Activated naive CD4-positive, alpha-beta T cell treated with anti-CD3 and anti-CD28 coated beads for 36 hours (primary cell): Measurements from ENCODE around the gene UBTF. TPM values are rescaled to one million over a fixed set of nuclear protein-coding genes. Genes with fewer than 3 reads are reported as not detected.

ENCODE experiments used
- CTCF ChIA-PET: fragments of 350-600 bp; sonication (Branson Sonifier 250); formaldehyde crosslinking; loops from one replicate; lab custom pipeline; 2021; ENCODE audit warnings: antibody characterized with exemption; lab: Charles Lee
- DNase-seq: peaks from one replicate; pipeline ENCODE4 v3.0.0-alpha.2; 2020
- H3K27ac Mint-ChIP-seq: one replicate; pipeline ENCODE4 v1.8.0; 2021; ENCODE audit warnings: mild to moderate bottlenecking, mixed read lengths
- H3K27me3 Mint-ChIP-seq: one replicate; pipeline ENCODE4 v1.8.0; 2021; ENCODE audit warnings: low read depth, mixed read lengths
- H3K36me3 Mint-ChIP-seq: one replicate; pipeline ENCODE4 v1.8.0; 2021; ENCODE audit warnings: low read depth, mixed read lengths
- H3K4me1 Mint-ChIP-seq: one replicate; pipeline ENCODE4 v1.8.0; 2021; ENCODE audit warnings: low read depth, mixed read lengths
- H3K4me3 Mint-ChIP-seq: one replicate; pipeline ENCODE4 v1.8.0; 2021; ENCODE audit warnings: mild to moderate bottlenecking, moderate library complexity, mixed read lengths
- H3K9me3 Mint-ChIP-seq: one replicate; pipeline ENCODE4 v1.8.0; 2021; ENCODE audit warnings: mixed read lengths
- intact Hi-C: fragments of 100-400 bp; cut with micrococcal nuclease; formaldehyde crosslinking; loops from one replicate; pipeline ENCODE4 v1.15.1; 2023
- total RNA-seq, 2 experiments: library from RNA; stranded (reverse); gene quantifications; one replicate each; pipeline ENCODE4 v1.2.3, GENCODE V29; 2021

UBTF gene
- total RNA-seq, 2 experiments from 2014 or later, result 91.8 to 92.6 TPM

DNA sequence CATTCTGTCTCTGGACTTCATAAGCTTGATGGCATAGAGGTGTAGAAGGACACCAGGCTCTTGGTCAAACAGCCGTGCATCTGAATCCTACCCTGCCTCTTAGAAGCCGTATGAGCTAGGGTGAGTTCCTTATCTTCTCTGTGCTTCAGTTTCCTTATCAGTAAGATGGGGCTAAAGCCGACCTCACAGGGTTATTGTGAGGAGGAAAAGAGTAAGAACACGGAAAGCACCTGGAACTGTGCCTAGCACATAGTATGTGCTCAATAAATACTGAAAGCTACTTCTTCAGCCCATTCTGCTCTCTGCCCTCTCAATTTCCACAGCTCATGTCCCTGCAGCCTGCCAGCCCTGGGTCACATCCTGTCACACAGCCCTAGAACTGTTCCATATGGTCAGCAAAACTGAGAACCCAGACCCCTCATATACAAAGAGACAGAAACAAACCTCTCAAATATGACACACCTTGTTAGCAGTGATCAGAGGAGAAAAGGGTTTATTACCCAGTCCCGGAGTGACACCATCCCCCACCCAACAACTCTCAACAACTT, 17.0 kb upstream of the UBTF start:
- DNase-seq, result no peak
- intact Hi-C loops, result no loop called here
- Mint-ChIP-seq H3K4me1 (peaks cover 6% of the 10 kb centered on the region), H3K36me3 (no peaks in the 10 kb centered on the region), H3K27me3 (no peaks in the 10 kb centered on the region), H3K9me3 (no peaks in the 10 kb centered on the region), H3K27ac (no peak overlapping the region), H3K4me3 (no peak overlapping the region)
- CTCF ChIA-PET, result interaction anchor here (1.0 kb wide), 1 partner anchor 27 kb away, joined by 3 read pairs; no protein-coding TSS in a partner anchor

DNA sequence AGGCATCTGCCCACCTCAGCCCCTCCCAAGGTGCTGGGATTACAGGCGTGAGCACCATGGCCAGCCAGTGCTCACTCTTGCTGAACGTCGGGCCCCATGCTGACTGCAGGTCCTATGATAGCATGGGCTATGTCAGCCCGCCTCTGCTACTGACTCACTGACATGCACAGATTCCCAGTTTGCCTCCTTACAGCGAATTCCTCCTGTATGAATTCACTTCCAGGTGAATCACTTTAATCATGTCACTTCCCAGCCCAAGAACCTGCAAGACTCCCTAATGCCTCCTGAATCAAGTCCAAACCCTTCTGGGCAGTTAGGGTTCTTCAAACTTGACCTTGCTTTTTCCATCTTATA, 16.1 kb upstream of the UBTF start:
- intact Hi-C loops, result no loop called here
- Mint-ChIP-seq H3K36me3 (no peaks in the 10 kb centered on the region), H3K27me3 (no peaks in the 10 kb centered on the region), H3K27ac (no peak overlapping the region), H3K9me3 (no peaks in the 10 kb centered on the region), H3K4me1 (peaks cover 6% of the 10 kb centered on the region), H3K4me3 (no peak overlapping the region)
- CTCF ChIA-PET, result no interaction called here
- no peak for DNase-seq

DNA sequence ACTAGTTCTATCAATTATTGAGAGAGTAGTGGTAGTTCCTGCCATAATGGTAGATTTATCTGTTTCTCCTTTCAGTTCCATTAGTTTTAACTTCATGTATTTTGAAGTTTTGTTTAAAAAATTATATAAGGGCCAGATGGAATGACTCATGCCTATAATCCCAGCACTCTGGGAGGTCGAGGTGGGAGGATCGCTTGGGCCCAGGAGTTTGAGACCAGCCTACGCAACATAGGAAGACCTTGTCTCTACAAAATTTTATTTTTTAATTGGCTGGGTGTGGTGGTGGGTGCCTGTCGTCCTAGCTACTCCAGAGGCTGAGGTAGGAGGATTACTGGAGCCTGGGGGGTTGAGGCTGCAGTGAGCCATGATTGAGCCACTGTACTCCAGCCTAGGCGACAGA, 14.1 kb upstream of the UBTF start:
- Mint-ChIP-seq H3K36me3 (no peaks in the 10 kb centered on the region), H3K9me3 (no peaks in the 10 kb centered on the region), H3K27ac (no peak overlapping the region), H3K4me1 (peaks cover 6% of the 10 kb centered on the region), H3K4me3 (no peak overlapping the region), H3K27me3 (no peaks in the 10 kb centered on the region)
- no peak for DNase-seq
- intact Hi-C loops, result no loop called here
- CTCF ChIA-PET, result interaction anchor here (0.7 kb wide), 1 partner anchor 112 kb away, joined by 9 read pairs; the partner anchor contains the start of gene GRN

DNA sequence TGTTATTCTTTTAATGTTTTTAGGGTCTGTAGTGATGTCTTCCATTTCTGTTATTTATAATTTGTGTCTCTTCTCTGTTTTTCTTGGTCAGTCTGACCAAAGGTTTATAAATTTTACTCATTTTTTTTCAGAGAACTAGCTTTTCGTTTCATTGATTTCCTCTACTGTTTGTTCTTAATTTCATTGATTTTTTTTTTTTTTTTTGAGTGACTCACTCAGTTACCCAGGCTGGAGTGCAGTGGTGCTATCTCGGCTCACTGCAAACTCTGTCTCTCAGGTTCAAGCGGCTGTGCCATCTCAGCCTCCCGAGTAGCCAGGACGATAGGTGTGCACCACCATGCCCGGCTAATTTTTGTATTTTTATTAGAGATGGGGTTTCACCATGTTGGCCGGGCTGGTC, 12.6 kb upstream of the UBTF start:
- Mint-ChIP-seq H3K9me3 (no peaks in the 10 kb centered on the region), H3K27ac (no peak overlapping the region), H3K4me1 (peaks cover 6% of the 10 kb centered on the region), H3K36me3 (no peaks in the 10 kb centered on the region), H3K4me3 (no peak overlapping the region), H3K27me3 (no peaks in the 10 kb centered on the region)
- CTCF ChIA-PET, result no interaction called here
- intact Hi-C loops, result no loop called here
- no peak for DNase-seq

DNA sequence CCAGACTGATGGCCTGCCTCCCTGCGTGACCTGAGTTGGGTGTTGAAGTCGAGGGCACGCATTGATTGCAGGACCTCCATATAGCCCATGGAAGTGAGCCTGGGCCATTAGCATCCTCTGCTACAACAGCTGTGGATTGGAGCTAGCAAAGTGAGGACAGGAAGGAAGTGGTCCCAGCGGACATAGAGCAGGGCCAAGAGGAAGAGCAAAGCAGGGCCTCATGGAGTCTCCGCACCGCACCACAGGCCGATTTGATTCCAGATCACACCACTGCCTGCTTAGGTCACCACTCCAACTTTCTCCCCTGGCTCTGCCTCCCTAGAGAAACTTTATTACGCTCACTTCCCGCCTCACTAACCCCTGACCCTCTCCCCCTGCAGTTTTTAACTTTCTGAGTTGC, 10.7 kb upstream of the UBTF start:
- CTCF ChIA-PET, result no interaction called here
- no peaks in the 10 kb centered on the region for H3K27me3 Mint-ChIP-seq
- intact Hi-C loops, result no loop called here
- H3K4me1 Mint-ChIP-seq, result peaks cover 4% of the 10 kb centered on the region
- DNase-seq, result no peak
- H3K9me3 Mint-ChIP-seq, result no peaks in the 10 kb centered on the region
- no peaks in the 10 kb centered on the region for H3K36me3 Mint-ChIP-seq
- H3K4me3 Mint-ChIP-seq, result no peak overlapping the region
- no peak overlapping the region for H3K27ac Mint-ChIP-seq

DNA sequence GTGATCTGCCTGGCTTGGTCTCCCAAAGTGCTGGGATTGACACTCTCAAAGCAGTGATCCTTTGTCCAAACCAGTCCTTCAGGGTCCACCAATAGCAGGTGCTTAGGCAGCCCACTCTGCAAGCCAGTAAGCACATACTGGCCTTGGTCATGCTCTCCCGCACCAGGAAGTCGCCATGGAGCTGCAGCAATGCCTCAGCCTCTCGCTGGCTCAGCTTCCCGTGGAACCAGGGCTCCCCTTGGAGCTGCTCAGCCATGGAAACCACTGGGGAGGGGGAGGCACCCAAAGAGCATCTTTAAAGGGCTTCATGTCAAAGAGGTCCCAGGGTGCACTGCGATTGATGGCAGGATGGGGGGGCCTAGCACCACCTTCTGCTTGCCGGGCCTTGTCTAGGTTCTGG, 9.6 kb upstream of the UBTF start:
- no peaks in the 10 kb centered on the region for H3K4me1 Mint-ChIP-seq
- no peaks in the 10 kb centered on the region for H3K27me3 Mint-ChIP-seq
- CTCF ChIA-PET, result no interaction called here
- H3K9me3 Mint-ChIP-seq, result no peaks in the 10 kb centered on the region
- no peak for DNase-seq
- no peak overlapping the region for H3K27ac Mint-ChIP-seq
- no peak overlapping the region for H3K4me3 Mint-ChIP-seq
- H3K36me3 Mint-ChIP-seq, result no peaks in the 10 kb centered on the region
- intact Hi-C loops, result loop anchor here (10.0 kb wide), 1 partner anchor 1484 kb away; the partner anchor contains the start of gene EZH1

DNA sequence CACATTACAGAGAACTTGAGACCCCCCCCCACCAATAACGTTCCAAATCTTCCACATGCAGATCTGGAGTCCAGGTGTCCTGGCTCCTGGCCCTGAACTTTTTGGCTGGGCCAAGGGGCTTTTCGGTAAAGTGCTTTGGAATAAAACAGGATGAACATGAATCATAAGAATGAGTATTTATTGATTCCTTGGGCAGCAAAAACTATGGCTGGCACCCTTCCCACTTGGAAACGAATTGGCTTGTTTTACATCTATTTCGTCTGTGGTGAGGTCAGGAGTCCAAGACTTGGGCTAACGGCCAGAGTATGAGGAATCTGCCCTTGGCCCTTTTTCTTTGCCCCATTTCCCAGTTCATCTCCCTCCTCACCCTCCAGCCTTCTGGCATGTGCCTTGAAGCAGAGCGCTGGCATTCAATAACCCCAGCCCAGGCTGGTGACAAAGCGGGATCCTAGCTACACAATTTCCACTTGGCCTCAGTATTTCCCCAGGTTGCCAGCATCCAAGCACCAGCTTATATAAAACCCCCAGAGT, 4.1 kb upstream of the UBTF start:
- Mint-ChIP-seq H3K36me3 (no peaks in the 10 kb centered on the region), H3K27ac (no peak overlapping the region), H3K4me1 (peaks cover 8% of the 10 kb centered on the region), H3K9me3 (no peaks in the 10 kb centered on the region), H3K27me3 (no peaks in the 10 kb centered on the region), H3K4me3 (no peak overlapping the region)
- intact Hi-C loops, result loop anchor here (10.0 kb wide), 1 partner anchor 1479 kb away; the partner anchor contains the start of gene EZH1
- CTCF ChIA-PET, result interaction anchor here (1.9 kb wide), 1 partner anchor 20 kb away, joined by 8 read pairs; no protein-coding TSS in a partner anchor
- no peak for DNase-seq

DNA sequence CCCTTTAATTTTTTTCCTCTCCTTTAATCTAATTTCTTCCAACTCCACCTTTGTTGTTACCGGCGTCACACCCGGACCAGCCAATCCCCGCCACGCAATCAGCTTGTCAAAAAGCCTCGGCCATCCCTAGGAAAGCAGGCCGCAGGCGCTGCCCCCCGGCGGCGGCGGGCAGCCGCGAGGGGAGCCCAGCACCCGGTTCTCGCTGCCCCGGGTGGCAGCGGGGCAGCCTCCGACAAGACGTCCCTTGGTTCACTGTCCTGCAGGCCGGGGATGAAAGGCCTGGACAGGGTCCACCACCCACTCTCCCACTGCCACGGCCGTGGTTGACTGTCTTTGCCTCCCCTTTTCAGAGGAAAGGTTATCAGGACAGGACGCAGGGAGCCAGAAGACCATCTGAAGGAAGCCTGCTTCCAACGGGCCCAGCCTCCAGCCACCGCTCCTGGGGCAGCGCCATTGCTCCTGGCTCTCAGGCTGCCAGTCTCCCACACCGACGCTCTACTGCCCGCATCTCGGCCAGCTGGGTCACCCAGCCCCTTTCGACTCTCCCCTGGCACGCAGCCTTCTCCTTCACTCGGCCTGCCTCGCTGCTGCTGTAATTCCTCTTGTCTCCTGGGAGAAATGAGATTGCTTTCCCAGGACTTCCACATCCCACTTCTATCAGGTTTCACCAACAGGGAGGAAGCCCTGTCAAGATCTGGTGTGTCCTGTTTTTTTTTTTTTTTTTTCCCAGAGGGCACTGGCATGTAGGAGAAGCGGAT, 2.8 kb upstream of the UBTF start:
- peak overlapping the region; percentile 83 for H3K4me3 Mint-ChIP-seq
- intact Hi-C loops, result loop anchor here (10.0 kb wide), 1 partner anchor 1477 kb away; the partner anchor contains the start of gene EZH1
- peak overlapping the region; percentile 88 for H3K27ac Mint-ChIP-seq
- DNase-seq, result peak; percentile 70
- H3K4me1 Mint-ChIP-seq, result peaks cover 8% of the 10 kb centered on the region
- H3K36me3 Mint-ChIP-seq, result peaks cover 4% of the 10 kb centered on the region
- CTCF ChIA-PET, result interaction anchor here (1.0 to 4.9 kb wide), 7 partner anchors 9 to 124 kb away, joined by 3 to 41 read pairs (median 5); partner anchors contain the start of gene SLC25A39
- no peaks in the 10 kb centered on the region for H3K27me3 Mint-ChIP-seq
- no peaks in the 10 kb centered on the region for H3K9me3 Mint-ChIP-seq

DNA sequence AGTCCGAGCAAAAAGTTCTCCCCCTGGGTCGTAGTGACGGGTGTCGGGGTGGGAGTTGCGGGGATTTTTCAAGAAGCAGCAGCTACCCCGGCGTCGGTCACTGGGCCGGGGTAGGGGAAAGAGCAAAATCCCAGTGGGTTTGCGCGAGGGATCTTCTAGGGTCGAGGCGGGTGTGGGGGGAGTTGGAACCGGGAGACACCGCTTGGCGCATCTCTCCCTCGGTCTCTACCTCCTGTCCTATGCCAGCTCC, 2.3 kb upstream of the UBTF start:
- peak overlapping the region; percentile 88 for H3K27ac Mint-ChIP-seq
- H3K4me1 Mint-ChIP-seq, result peaks cover 11% of the 10 kb centered on the region
- intact Hi-C loops, result loop anchor here (2.0 to 10.0 kb wide), 2 partner anchors 25 to 1477 kb away; partner anchors contain the start of gene EZH1
- H3K9me3 Mint-ChIP-seq, result no peaks in the 10 kb centered on the region
- no peak for DNase-seq
- peak overlapping the region; percentile 83 for H3K4me3 Mint-ChIP-seq
- H3K36me3 Mint-ChIP-seq, result peaks cover 8% of the 10 kb centered on the region
- no peaks in the 10 kb centered on the region for H3K27me3 Mint-ChIP-seq
- CTCF ChIA-PET, result interaction anchor here (1.0 to 4.9 kb wide), 7 partner anchors 8 to 124 kb away, joined by 3 to 41 read pairs (median 5); partner anchors contain the start of gene SLC25A39

DNA sequence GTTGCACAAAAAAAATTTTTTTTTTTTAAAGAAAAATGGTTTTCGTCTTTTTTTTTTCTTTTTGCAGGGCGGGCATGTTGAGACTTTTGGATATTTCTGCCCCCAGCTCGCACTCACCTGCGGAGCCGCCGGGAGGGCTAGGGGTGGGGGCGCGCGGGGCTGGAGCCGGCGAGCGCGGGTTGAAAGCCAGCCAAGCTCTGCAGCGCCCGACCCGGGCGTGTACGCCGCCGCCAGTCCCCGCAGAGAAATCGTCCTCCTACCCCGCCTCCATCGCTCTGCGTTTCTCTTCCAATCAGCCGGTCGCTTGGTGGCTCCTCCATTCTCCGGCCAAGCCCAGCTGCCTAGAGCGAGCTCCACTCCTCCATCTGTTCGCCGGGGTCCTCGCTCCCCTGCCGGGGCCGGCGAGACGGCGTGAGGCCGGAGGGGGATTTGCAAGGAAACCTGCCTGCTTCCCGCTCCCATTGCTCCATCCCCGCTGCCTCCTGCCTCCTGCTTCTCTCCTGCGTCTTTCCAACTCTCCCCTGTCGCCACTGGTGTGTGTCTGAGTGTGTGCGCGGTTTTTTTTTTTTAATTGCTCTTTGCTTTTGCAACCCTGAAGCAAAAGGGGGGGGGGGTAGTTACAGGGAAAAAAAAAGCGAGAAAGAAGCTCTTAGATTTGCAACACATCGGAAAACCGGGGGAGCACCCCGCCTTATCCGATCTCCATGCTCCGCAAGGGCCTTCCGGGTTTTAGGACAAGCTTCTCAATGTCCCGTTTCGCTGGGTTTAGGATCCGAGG, 1.8 kb upstream of the UBTF start:
- H3K36me3 Mint-ChIP-seq, result peaks cover 13% of the 10 kb centered on the region
- DNase-seq, result peak; percentile 73
- H3K4me3 Mint-ChIP-seq, result peak overlapping the region; percentile 83
- no peaks in the 10 kb centered on the region for H3K9me3 Mint-ChIP-seq
- H3K27ac Mint-ChIP-seq, result peak overlapping the region; percentile 88
- H3K27me3 Mint-ChIP-seq, result no peaks in the 10 kb centered on the region
- intact Hi-C loops, result loop anchor here (2.0 to 10.0 kb wide), 2 partner anchors 26 to 1476 kb away; partner anchors contain the start of gene EZH1
- peaks cover 16% of the 10 kb centered on the region for H3K4me1 Mint-ChIP-seq
- CTCF ChIA-PET, result interaction anchor here (1.0 to 4.9 kb wide), 8 partner anchors 8 to 125 kb away, joined by 3 to 41 read pairs (median 4); partner anchors contain the start of gene SLC25A39

DNA sequence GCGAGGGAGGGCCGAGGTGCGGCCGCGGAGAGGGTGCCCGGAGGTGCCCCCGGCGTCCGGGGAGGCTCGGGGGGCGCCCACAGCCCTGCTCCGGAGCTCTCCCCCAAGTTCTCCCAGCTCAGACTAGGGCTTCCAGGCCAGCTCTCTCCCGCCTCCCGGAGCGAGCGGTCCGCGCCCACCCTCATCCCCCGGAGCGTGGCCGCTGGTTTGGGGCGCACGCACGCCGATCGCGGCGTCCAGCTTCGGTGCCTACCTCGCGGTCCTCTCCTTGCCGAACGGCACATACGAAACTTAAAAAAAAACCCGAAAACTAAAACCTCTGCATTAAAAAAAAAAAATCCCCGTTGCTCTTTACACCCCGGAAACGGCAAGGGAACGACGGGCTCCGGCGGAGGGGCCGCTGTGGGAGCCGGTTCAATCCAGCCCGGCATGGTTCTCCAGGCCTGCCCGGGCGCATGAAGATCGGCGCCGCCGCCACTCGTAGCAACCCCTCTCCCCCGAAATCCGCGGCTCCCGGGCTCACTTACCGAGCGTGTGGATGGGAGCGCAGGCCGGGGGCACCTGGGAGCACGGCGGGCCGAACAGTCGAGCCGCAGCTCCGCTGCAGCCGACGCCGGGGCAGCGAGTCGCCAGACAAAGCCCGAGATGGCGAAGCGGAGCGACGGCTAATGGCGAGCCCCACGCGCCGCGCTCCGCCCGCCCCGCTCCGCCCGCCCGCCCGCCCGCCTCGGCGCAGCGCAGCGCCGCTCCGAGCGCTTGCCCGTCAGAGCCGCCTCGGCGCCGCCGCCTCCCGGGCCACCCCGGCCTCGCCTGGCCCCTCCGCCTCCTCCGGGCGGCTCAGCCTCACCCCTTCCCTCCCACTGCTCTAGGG, 973 bp upstream of the UBTF start:
- H3K27me3 Mint-ChIP-seq, result no peaks in the 10 kb centered on the region
- intact Hi-C loops, result loop anchor here (1.0 to 10.0 kb wide), 3 partner anchors 26 to 1476 kb away; partner anchors contain the start of genes EZH1 and LSM12
- DNase-seq, result peak; percentile 66
- CTCF ChIA-PET, result interaction anchor here (0.8 to 4.9 kb wide), 8 partner anchors 10 to 125 kb away, joined by 3 to 41 read pairs (median 5); partner anchors contain the start of genes HDAC5, SLC25A39 and TMUB2
- peaks cover 24% of the 10 kb centered on the region for H3K4me1 Mint-ChIP-seq
- peaks cover 21% of the 10 kb centered on the region for H3K36me3 Mint-ChIP-seq
- H3K27ac Mint-ChIP-seq, result peak overlapping the region; percentile 97
- H3K9me3 Mint-ChIP-seq, result no peaks in the 10 kb centered on the region
- H3K4me3 Mint-ChIP-seq, result peak overlapping the region; percentile 83
